HG02588 (cell line): ENCODE data around the gene FAM9A.

Experiments used
- ATAC-seq: cut with Tn5 transposase; IDR thresholded peaks from one replicate; pipeline ENCODE4 v1.9.1; 2021; ENCODE audit warnings: mild to moderate bottlenecking, moderate library complexity; ENCODE audit not compliant: unreplicated experiment

FAM9A gene

GRCh38 chrX:8801041-8801599, at the start of gene FAM9A:
FAM9A (minus strand) TSS chrX:8801383; CDS start chrX:8800171, 1,212 bp downstream.
- no peak for ATAC-seq

GRCh38 chrX:8850478-8850877, 49.3 kb upstream of the FAM9A start:
- ATAC-seq, result no peak

- no peak for ATAC-seq
Observed at GRCh38 chrX:8849945-8850344, 48.8 kb upstream of the FAM9A start.

- no peak for ATAC-seq
Observed at GRCh38 chrX:8849458-8849857, 48.3 kb upstream of the FAM9A start.

GRCh38 chrX:8848911-8849310, 47.7 kb upstream of the FAM9A start:
- ATAC-seq, result no peak

- ATAC-seq, result no peak
Observed at GRCh38 chrX:8848441-8848840, 47.3 kb upstream of the FAM9A start.

GRCh38 chrX:8847360-8847759, 46.2 kb upstream of the FAM9A start:
- ATAC-seq, result no peak

GRCh38 chrX:8846266-8846665, 45.1 kb upstream of the FAM9A start:
- no peak for ATAC-seq

- ATAC-seq, result no peak
Observed at GRCh38 chrX:8845469-8845868, 44.3 kb upstream of the FAM9A start.

- ATAC-seq, result no peak
Observed at GRCh38 chrX:8845060-8845459, 43.9 kb upstream of the FAM9A start.

- no peak for ATAC-seq
Observed at GRCh38 chrX:8844157-8844556, 43.0 kb upstream of the FAM9A start.

- no peak for ATAC-seq
Observed at GRCh38 chrX:8841911-8842310, 40.7 kb upstream of the FAM9A start.

- no peak for ATAC-seq
Observed at GRCh38 chrX:8834392-8834791, 33.2 kb upstream of the FAM9A start.

GRCh38 chrX:8832582-8833378, 31.6 kb upstream of the FAM9A start:
- ATAC-seq, result no peak

GRCh38 chrX:8823698-8824097, 22.5 kb upstream of the FAM9A start:
- ATAC-seq, result no peak

- no peak for ATAC-seq
Observed at GRCh38 chrX:8822002-8822401, 20.8 kb upstream of the FAM9A start.

- no peak for ATAC-seq
Observed at GRCh38 chrX:8820910-8821527, 19.8 kb upstream of the FAM9A start.

- no peak for ATAC-seq
Observed at GRCh38 chrX:8815460-8816065, 14.4 kb upstream of the FAM9A start.

- no peak for ATAC-seq
Observed at GRCh38 chrX:8813036-8813435, 11.9 kb upstream of the FAM9A start.

GRCh38 chrX:8811611-8812010, 10.4 kb upstream of the FAM9A start:
- no peak for ATAC-seq

- no peak for ATAC-seq
Observed at GRCh38 chrX:8808661-8809060, 7.5 kb upstream of the FAM9A start.

- ATAC-seq, result no peak
Observed at GRCh38 chrX:8805974-8806373, 4.8 kb upstream of the FAM9A start.
